GM19025 (cell line): ENCODE data around the gene INTS4.
"Not testable (repeated sequence)": the region's sequence is repeated elsewhere in the genome, so short reads cannot be mapped to it uniquely, and the experiment has no call there.

Source experiments
- ATAC-seq: cut with Tn5 transposase; IDR thresholded peaks from one replicate; pipeline ENCODE4 v1.9.1; 2021; ENCODE audit warnings: mild to moderate bottlenecking, low read depth, moderate library complexity; ENCODE audit not compliant: unreplicated experiment

INTS4 gene

DNA sequence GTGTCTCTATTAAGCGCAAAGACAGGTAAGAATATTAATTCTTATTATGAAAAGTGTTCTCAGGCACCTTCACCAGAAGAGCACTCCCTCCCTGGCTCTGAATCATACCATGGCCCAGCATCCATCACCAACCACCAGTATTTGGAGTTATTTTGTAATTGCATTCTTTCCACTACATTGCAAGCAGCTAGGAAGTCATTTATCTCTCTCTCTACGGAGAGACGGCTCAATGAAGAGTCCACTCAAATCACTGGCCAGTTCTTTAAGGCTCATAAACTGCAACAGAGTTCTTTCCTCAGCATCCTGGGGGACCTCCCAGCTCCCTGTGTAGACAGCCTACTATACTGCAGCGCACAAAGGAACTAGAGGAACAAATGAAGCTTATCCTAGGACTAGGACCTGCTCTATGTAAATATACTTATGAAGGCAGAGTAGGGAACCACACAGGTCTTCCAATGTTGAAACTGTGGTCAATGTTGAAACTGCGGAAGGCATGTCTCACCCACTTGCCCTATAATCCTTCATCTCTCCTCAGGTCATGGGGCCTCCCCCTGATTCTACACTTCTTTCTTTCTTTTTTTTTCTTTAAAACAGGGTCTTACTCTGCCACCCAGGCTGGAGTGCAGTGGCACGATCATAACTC is 110.2 kb downstream of the INTS4 start:
- no peak for ATAC-seq

- ATAC-seq = no peak
Observed at GRCh38 chr11:77883775-77884174, 110.7 kb downstream of the INTS4 start.

DNA sequence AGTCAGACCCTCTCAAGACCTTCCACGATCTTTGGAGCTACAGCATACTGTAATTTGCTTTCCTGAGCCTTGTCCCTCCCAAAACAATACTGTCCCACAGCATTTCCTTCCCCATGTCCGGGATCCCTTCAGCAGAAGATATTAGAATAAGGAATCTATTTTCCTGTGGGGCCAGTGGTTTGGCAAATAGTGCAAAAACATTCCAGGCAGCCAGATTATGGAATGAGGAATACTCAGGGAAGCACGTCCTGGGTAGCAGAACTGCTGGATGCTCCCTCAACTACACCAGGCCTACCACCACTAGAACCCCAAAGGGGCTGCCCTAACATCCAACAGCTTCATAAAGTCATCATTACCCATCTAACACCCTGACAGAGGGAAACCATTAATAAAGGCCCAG is 112.1 kb downstream of the INTS4 start:
- no peak for ATAC-seq

- ATAC-seq = no peak
Observed at GRCh38 chr11:77879218-77879617, 115.2 kb downstream of the INTS4 start.

GRCh38 chr11:77878247-77878646 is 116.2 kb downstream of the INTS4 start:
- ATAC-seq = not testable (repeated sequence)

GRCh38 chr11:77876045-77876444 is 118.4 kb downstream of the INTS4 start:
- no peak for ATAC-seq

DNA sequence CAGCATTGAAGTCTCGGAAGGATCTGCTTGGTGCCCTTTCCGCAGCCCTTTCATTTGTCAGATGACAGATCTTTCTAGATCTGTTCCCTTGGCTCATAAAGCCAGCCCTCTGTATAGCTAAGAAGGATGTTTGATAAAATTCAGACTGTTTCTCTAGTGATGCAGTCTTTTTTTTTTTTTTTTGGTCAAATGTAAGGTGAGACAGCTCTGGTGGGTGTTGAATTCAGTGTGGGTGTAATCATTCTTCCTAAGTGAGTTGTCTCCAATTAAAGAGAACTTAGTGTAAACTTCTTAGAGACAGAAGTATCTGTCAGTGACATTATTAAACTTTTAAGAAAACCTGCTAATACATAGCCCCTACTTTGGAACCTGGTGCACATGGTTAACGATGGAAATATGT is 120.3 kb downstream of the INTS4 start:
- no peak for ATAC-seq

DNA sequence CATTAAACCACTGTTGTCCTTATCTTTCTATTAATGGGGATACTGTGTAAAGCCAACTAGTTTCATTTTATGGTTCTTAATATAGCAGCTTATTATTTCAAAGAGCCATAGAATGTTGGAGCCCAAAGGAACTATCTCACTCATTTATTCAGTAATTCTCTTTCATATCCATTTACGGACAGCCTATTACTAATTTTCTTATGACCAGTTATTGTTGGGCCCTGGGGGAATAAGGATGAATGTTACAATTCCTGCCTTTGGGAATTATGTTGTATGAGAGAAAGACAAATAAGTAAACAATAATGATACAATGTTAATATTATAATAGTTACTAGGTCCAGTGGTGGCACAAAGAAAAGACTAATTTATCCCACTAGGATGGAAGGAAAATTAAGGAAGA is 121.1 kb downstream of the INTS4 start:
- ATAC-seq = no peak

DNA sequence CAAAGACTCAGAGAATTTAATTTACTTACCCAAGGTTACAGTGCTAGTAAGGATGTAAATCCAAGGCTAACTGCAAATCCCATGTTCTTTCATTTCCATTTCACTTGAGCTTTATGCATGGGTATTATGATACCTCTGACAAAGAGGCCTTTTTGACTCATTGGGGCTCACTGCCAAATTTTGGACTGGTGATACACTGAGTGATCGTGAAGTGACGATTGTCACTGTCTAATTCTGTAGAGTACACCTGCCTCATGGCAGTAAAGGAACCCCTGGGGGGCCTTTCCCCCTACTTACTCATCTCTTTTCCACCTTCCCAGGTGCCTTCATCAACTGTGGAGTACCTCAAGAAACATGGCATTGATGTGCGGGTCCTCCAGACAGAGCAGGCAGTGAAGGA is 122.6 kb downstream of the INTS4 start:
- ATAC-seq = no peak

- no peak for ATAC-seq
Observed at GRCh38 chr11:77868744-77869143, 125.7 kb downstream of the INTS4 start.

GRCh38 chr11:77866336-77866735 is 128.1 kb downstream of the INTS4 start:
- ATAC-seq = no peak

- no peak for ATAC-seq
Observed at GRCh38 chr11:77865805-77866204, 128.7 kb downstream of the INTS4 start.

GRCh38 chr11:77861444-77861843 is 133.0 kb downstream of the INTS4 start:
- ATAC-seq = not testable (repeated sequence)

- ATAC-seq = not testable (repeated sequence)
Observed at GRCh38 chr11:77857906-77858457, 136.5 kb downstream of the INTS4 start.

DNA sequence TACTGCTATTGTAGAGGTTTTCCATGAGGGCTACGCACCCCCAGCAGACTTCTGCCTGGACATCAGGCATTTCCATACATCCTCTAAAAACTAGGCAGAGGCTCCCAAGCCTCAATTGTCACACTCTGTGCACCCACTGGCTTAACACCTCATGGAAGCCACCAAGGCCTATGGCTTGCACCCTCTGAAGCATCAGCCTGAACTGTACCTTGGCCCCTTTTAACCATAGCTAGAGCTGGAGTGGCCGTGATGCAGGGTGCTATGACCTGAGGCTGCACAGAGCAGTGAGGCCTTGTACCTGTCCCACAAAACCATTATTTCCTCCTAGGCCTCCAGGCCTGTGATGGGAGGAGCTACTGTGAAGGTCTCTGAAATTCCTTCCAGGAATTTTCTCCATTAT is 139.6 kb downstream of the INTS4 start:
- no peak for ATAC-seq

DNA sequence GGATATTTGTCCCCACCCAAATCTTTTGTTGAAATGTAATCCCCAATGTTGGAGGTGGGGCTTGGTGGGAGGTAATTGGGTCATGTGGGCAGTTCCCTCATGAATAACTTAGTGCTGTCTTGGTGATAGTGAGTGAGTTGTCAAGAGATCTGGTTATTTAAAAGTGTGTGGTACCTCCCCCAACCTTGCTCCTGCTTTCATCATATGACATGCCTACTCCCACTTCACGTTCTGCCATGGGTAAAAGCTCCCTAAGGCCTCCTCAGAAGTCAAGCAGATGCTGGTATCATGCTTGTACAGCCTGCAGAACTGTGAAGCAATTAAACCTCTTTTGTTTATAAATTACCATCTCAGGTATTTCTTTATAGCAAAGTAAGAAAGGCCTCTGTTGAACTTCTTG is 143.0 kb downstream of the INTS4 start:
- ATAC-seq = no peak

- not testable (repeated sequence) for ATAC-seq
Observed at GRCh38 chr11:77843700-77844099, 150.8 kb downstream of the INTS4 start.

DNA sequence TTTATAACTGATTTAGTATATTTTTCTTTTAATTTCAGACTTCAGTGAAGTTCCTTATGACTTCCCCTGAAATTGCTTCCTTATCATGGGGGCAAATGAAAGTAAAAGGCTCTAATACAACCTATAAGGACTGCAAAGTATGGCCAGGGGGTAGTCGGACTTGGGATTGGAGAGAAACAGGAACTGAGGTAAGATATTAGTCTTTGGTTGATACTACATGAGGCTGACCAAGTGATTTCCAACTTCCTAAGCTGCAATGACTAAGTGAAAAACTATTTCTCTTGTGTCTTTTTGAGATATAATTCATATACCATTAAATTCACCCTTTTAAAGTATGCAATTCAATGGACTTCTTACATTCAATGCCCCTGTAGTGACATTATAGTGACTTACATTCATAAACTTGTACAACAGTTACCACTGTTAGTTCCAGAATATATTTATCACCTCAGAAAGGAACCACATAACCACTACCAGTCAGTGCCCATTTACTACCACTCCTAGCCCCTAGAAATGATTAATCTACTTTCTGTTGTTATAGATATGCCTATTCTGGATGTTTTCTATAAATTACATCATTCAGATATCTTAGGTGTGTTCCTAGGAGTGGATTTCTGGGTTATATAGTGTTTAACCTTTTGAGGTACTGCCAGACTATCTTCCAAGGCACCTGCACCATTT is 151.9 kb downstream of the INTS4 start:
- no peak for ATAC-seq

GRCh38 chr11:77833302-77833701 is 161.2 kb downstream of the INTS4 start:
- no peak for ATAC-seq

DNA sequence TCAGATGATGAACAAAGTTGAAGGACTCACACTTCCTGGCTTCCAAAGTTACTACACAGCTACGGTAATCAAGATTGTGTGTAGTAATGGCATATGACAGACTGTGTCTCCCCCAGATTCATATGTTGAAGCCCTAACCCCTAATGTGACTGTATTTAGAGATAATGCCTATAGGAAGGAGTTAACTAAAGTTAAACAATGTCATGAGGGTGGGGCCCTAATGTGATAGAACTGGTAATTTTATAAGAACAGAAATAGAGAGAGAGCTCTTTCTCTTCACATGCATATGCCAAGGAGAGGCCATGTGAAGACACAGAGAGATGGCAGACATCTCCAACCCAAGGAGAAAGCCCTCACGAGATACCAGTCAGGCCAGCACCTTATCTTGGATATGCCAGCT is 165.5 kb downstream of the INTS4 start:
- no peak for ATAC-seq
